Mucosa of gallbladder (tissue), 1 donor: Measurements from ENCODE around the gene CDC42SE2. TPM values are rescaled to one million over a fixed set of nuclear protein-coding genes. Genes with fewer than 3 reads are reported as not detected.
"Not testable (repeated sequence)": the region's sequence is repeated elsewhere in the genome, so short reads cannot be mapped to it uniquely, and the experiment has no call there.

ENCODE experiments used
- DNase-seq: peaks from one replicate; pipeline ENCODE4 v3.0.0-alpha.2; 2020; ENCODE audit warnings: low spot score
- total RNA-seq: library from RNA; stranded (reverse); gene quantifications from one replicate; pipeline ENCODE4 v1.2.1, GENCODE V29; 2021
- donor health status: DM: no; HTN: no; CAD: no.

The CDC42SE2 gene
- total RNA-seq, 1 donor from 2014 or later = 47.6 TPM

DNA sequence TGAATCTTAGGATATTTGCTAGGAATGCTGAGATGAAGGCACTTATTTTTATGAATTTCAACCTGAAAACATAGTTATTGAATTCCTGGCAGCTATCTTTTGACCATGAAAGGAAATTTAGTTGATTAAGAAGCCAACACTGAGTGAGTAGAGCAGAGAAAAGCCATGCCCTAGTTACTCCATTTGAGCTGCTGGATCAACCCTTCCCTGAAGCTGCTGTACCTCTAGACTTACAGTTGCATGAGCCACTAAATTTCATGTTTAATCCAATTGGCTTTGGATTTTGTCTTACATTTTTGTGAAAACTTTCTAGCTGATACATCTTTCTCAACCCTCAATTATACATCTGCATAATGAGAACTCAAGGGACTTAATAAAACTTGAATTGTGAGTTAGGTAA is 54.6 kb downstream of the CDC42SE2 start:
- no peak for DNase-seq

DNA sequence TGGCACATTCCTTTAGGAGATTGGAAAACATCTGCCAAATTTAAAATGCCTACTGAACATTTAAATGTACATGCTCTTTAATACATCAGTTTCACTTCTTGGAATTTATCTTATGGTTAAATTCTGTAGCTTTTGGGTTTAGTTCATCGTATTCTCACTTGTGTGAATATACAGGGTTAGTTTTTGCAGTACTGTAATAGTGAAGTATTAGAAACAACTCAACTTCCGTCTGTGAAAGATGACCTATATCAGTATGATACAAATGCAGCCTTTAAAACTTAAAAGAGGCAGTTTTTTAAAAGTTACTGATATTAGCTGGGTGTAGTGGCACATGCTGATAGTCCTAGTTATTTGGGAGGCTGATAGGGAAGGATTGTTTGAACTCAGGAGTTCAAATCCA is 57.2 kb downstream of the CDC42SE2 start:
- no peak for DNase-seq

DNA sequence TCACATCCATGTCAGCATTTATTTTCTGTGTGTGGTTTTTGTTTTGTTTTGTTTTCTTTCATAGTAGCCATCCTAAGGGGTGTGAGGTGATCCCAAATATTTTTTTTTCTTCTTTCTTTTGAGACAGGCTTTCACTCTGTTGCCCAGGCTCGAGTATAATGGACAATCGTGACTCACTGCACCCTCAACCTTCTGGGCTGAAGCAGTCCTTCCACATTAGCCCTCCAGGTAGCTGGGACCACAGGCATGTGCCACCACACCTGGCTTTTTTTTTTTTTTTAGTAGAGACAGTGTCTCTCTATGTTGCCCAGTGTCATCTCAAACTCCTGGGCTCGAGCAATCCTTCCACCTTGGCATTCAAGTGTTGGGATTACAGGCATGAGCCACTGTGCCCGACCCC is 59.1 kb downstream of the CDC42SE2 start:
- DNase-seq = no peak

DNA sequence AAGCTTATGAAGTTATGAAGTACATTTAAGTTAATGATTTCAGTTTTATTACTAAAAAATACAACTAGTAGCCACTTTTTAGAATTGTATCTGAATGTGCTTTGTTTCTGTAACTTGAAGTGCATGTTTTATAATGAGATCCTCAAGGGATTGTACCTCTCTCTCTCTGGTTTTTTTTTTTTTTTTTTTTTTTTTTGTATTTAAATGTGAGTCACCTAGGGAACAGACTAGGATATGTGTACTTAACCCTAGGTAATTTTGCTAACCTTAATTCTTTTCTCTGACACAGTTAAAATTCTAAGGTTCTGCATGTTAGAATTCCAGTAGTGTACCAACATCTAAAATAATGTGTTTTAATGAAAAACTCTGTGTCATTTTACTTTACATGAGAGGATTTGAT is 59.5 kb downstream of the CDC42SE2 start:
- DNase-seq = no peak

DNA sequence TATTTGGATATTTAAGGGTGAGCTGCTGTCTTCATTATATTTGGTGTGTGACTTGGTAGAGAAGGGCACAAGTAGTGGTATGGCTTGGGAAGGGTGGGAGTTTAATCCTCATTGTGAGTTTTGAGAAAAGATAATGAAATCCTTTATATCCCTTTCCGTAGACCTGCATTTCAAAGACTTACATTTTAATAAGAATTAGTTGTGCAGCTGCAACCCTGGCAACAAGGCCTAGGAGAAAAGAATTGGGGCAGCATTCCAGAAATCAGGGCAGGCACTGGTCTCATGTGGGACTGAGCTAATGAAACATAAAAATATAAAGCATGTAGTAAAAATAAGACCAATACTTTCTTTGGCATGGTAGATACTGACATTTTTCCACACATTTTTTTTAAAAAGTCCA is 60.5 kb downstream of the CDC42SE2 start:
- no peak for DNase-seq

DNA sequence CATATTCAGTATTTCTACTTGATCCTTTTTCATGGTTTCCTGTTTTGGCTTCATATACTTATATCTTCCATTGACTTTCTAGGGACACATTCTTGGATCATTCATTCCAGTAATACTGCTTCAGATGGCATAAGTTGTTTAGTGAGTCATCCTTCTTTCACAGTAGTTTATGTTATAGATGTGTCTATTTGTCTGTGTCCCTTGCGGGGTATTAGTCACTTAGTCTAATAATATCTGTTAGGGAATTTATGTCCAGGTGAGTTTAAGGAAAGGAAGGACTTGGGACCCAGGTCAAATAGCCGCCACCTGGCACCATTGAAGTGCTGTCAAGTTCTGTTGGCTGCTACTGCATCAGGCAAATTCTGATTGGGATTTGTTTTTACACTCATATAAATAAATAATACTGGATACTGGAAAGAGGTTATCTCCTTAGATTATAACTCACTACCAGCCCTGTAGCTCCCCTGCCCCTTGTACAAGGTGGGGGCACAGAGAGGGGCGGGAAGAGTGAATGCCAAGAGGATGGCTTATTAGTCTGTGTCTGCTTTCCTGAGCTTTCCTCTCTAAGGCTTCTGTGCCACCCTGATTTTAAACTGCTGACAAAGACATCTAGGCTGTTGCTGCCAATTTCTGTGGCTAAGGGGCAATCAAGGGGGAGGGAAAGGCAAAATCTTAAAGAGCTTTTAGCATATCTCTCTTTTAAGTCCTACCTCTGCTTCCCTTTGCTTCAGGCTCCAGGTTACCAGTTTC is 64.9 kb downstream of the CDC42SE2 start:
- DNase-seq = no peak

DNA sequence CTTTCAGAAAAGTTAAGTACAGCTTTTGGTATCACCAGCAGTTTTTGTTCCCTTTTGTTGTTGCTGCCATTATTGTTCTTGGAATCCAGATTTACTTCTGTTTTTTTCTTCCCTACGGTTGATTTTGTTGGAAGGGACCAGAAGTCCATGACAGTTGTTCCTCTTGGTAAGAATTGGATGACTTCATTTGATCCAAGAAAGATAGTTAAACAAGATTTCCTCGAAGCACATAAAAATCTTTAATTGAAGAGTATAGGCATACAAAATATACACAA is 65.4 kb downstream of the CDC42SE2 start:
- no peak for DNase-seq

DNA sequence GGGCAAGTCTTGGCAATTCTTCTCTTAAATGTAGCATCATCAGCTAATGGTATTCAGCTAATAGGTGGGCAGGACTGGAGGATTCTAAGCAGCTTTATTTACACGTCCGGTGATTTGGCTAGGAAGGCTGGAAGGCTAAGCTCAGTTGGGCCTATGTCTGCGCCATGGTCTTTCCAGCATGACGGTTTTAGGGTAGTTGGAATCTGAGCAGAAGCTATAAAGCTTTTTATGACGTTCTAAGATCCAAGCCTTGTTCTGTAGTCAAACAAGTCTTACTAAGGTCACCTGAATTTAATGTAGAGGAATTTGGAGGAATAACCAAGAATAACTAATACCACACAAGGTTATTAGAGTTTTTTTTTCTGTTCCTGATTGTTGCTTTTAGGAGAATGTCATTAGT is 66.2 kb downstream of the CDC42SE2 start:
- no peak for DNase-seq

DNA sequence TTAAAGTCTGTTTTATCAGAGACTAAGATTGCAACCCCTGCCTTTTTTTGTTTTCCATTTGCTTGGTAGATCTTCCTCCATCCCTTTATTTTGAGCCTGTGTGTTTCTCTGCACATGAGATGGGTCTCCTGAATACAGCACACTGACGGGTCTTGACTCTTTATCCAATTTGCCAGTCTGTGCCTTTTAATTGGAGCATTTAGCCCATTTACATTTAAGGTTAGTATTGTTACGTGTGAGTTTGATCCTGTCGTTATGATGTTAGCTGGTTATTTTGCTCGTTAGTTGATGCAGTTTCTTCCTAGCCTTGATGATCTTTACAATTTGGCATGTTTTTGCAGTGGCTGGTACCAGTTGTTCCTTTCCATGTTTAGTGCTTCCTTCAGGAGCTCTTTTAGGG is 71.9 kb downstream of the CDC42SE2 start:
- DNase-seq = not testable (repeated sequence)

DNA sequence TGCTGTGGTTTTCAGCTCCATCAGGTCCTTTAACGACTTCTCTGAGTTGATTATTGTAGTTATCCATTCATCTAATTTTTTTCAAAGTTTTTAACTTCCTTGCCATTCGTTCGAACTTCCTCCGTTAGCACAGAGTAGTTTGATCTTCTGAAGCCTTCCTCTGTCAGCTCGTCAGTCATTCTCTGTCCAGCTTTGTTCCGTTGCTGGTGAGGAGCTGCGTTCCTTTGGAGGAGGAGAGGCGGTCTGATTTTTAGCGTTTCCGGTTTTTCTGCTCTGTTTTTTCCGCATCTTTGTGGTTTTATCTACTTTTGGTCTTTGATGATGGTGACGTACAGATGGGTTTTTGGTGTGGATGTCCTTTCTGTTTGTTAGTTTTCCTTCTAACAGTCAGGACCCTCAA is 72.9 kb downstream of the CDC42SE2 start:
- not testable (repeated sequence) for DNase-seq

DNA sequence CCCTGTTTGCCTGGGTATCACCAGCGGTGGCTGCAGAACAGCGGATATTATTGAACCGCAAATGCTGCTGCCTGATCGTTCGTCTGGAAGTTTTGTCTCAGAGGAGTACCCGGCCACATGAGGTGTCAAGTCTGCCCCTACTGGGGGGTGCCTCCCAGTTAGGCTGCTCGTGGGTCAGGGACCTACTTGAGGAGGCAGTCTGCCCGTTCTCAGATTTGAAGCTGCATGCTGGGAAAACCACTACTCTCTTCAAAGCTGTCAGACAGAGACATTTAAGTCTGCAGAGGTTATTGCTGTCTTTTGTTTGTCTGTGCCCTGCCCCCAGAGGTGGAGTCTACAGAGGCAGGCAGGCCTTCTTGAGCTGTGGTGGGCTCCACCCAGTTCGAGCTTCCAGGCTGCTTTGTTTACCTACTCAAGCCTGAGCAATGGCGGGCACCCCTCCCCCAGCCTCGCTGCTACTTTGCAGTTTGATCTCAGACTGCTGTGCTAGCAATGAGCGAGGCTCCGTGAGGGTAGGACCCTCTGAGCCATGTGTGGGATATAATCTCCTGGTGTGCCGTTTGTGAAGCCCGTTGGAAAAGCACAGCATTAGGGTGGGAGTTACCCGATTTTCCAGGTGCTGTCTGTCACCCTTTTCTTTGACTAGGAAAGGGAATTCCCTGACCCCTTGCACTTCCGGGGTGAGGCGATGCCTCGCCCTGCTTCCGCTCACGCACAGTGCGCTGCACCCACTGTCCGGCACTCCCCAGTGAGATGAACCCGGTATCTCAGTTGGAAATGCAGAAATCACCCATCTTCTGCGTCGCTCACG is 73.6 kb downstream of the CDC42SE2 start:
- DNase-seq = not testable (repeated sequence)

DNA sequence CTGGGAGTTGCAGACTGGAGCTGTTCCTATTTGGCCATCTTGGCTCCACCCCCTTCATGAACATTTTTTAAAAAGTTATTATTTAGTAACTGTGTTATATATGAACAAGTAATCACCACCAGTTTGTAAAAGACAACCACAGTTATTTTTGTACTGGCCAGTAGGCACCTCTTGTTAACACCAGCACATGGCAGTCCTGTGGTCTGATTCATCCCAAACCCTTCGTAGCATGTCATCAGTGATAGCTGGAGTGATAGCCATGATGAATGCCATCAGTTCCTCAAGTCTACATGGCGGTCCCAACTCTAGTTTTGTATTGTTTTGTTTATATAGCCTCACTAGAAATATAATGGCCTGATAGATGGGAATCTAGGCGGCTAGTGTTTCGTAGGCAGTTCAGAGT is 74.2 kb downstream of the CDC42SE2 start:
- no peak for DNase-seq

DNA sequence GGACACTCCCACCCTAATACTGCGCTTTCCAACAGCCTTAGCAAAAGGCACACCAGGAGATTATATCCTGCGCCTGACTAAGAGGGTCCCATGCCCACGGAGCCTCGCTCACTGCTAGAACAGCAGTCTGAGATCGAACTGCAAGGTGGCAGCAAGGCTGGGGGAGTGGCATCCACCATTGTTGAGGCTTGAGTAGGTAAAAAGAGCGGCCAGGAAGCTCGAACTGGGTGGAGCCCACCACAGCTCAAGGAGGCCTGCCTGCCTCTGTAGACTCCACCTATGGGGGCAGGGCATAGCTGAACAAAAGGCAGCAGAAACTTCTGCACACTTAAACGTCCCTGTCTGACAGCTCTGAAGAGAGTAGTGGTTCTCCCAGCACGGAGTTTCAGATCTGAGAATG is 80.4 kb downstream of the CDC42SE2 start:
- not testable (repeated sequence) for DNase-seq

DNA sequence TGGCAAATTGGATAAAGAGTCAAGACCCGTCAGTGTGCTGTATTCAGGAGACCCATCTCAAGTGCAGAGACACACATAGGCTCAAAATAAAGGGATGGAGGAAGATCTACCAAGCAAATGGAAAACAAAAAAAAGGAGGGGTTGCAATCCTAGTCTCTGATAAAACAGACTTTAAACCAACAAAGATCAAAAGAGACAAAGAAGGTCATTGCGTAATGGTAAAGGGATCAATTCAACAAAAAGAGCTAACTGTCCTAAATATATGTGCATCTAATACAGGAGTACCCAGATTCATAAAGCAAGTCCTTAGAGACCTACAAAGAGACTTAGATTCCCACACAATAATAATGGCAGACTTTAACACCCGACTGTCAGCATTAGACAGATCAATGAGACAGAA is 82.4 kb downstream of the CDC42SE2 start:
- DNase-seq = not testable (repeated sequence)

DNA sequence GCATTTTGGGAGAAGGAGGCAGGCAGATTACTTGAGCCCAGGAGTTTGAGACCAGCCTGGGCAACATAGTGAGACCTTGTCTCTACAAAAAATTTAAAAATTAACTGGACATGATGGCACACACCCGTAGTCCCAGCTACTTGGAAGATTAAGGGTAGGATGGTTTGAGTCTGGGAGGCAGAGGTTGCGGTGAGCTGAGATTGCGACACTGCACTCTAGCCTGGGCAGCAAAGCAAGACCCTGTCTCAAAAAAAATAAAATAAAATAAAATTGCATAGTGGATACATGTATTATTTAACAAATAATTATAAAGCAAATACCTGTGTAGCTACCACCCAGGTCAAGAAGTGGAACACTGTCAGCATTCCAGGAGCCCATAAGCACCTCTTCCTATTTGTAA is 90.1 kb downstream of the CDC42SE2 start:
- no peak for DNase-seq

DNA sequence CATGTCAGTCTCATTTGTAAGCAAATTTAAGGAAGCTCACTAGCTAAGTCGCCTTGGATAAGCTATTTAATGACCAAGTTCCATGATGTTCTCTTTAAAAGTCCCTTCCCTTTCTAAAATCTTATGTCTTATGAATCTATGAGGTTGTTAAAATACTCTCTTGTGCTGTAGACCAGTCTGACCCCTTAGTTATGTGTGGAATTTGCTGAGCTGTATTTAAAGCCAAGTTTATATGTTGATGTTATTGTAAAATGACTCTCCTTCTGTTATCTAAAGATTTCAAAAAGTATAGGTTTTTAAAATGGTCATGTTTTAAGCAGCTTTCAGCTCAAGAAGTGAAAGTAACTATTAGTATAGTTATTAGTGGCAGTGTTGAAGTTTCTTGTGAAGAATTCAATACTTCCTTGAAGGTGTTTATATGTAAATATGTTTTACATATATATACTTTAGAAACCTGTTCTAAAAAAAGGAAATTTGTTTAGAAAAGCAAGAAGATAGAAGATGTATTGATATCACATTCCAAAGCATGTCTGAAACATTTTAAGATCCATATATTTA is 92.2 kb downstream of the CDC42SE2 start:
- DNase-seq = no peak

DNA sequence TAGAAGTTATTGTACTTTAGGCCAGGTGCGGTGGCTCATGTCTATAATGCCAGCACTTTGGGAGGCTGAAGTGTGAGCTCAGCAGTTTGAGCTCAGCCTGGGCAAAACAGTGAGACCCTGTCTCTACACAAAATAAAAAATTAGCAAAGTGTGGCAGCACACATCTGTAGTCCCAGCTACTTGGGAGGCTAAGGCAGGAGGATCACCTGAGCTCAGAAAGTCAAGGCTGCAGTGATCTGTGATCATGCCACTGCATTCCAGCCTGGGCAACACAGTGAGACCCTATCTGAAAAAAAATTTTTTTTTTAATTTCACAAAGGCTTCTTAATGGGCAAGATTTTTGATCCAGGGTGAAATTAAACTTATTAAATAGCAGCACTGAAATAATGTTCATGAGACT is 92.8 kb downstream of the CDC42SE2 start:
- no peak for DNase-seq

DNA sequence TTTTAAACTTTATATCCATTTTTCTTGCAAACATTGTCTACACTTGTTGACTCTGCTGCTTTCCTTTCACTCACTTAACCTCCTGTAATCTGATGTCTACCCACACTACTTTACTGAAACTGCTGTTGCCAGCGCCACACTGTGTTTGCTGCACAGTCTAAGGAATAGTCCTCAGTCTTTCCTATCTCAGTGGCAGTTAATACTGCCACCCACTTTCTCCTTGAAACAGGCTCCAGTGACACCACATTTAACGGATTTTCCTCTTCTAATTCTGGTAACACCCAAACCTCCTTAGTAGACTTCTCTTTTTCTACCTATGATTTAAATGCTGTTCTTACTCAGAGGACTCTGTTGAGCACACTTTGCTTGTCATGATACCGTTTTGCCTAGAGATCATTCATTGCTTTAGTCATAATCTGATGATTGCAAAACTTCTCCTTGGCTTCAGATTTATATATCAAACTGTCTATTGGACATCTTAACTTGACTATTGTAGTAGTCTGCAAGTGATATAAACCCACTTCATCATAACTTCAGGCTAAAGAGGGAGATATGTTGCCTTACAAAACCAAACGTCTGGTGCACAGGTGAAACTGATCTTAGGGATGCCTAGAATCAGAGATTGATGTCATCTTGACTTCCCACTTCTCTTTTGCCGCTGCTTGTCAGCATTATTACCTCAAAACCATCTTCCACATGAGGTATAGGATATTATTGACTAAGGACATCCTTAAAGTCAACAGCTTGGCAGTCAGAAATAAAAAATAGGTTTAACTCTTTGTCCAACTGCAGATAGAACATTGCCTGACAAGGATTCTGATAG is 94.1 kb downstream of the CDC42SE2 start:
- no peak for DNase-seq

DNA sequence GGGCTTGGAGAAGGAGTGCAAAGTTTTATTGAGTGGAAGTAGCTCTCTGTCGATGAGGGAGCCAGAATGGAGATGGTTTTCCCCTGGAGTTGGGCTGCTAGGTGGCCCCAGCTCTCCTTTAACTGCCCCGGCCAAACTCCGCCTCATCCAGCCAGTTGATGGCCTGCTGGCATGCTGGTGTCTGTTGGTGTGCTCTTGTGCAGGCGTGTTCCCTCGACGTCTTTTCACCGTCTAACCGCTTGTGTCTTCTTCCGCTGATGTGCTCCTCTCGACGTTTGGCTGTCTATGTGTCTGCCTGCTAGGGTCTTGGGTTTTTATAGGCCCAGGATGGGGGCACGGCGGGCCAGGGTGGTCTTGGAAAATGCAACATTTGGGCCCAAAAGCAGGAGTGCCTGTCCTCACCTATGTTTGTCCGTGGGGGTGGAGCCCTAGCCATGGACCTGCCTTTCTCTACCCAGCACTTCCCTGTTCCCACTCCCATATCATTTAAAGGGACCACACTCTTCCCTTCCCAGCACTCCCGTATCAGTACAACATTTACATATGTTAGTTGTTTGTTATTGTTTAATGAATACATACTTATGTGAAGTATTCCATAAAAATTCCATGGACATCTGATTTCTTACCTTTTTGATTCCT is 97.9 kb downstream of the CDC42SE2 start:
- DNase-seq = no peak

DNA sequence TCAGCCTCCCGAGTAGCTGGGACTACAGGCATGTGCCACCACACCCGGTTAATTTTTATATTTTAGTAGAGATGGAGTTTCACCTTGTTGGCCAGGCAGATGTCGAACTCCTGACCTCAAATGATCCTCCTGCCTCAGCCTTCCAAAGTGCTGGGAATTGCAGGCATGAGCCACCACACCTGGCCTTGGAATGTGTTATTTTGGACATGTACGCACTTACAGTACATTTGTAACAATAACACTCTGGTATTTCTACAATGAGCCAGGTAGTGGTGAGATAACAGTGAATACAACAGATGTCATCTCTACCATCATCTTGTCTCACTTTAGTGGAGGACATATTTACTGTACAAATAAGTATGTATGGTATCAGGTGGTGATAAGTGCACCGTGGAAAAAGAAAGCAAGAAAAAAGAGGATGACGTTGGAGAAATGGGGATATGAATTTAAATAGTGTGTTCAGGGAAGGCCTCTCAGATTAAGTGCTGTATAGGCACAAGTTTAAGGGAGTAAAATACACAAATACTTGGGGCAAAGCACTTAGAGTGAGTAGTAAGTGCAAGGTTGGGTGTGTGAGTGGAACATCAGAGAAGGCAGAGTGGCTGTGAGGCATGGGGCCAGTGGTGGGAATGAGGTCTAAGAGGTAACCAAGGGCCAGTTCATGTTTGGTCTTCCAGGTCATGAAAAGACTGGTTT is 100.1 kb downstream of the CDC42SE2 start:
- DNase-seq = no peak

DNA sequence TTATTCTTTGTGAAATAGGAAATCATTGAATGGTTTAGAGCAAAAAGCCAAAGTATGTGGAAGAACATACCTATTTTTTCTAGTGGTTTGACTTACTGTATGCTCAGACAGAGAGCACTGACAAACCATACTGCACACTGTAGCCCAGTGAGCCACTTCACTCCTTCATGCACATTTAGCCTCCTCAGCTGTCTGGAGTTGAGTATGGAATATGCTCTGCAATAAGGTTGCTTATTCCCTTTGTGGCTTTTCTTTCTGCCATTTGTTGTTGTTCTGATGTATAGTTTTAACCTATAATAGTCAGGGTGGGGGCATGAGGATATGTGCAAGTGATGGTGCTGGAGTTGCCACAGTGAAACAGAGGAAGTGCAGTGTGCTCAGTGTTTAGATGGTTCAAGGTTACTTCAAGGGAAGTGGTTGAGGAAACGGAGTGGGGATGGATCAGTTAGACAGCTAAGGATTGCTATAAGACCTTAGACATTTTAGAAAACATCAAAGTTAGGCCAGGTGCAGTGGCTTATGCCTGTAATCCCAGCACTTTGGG is 100.7 kb downstream of the CDC42SE2 start:
- no peak for DNase-seq
